CD4-positive, alpha-beta T cell (primary cell): Measurements from ENCODE around the gene ABRACL. TPM values are rescaled to one million over a fixed set of nuclear protein-coding genes. Genes with fewer than 3 reads are reported as not detected.

Experiments used
- ATAC-seq: fragments of 200-7000 bp; cut with Tn5 transposase; one replicate; pipeline ENCODE4 v1.10.0; 2022; ENCODE audit warnings: mild to moderate bottlenecking; ENCODE audit not compliant: poor library complexity
- CTCF ChIA-PET: fragments of 350-600 bp; sonication (Branson Sonifier 250); formaldehyde crosslinking; loops from one replicate; lab custom pipeline; 2021; ENCODE audit warnings: antibody characterized with exemption, inconsistent platforms; lab: Charles Lee
- POLR2A ChIA-PET: fragments of 350-600 bp; sonication (Branson Sonifier 250); formaldehyde crosslinking; loops from one replicate; lab custom pipeline; 2021; ENCODE audit warnings: antibody characterized with exemption, inconsistent platforms; lab: Charles Lee
- DNase-seq, 14 experiments: peaks; one replicate each; pipeline ENCODE4 v3.0.0-alpha.2; 2013 to 2020; ENCODE audit warnings: mixed read lengths in 2 of 14
- H3K27ac ChIP-seq, 2 donors: one replicate each; pipeline versions ENCODE4 v1.5.1 to v1.7.0; 2013; ENCODE audit warnings: low read length in 2 of 2, low read depth in 1 of 2, mild to moderate bottlenecking in 1 of 2
- H3K27me3 ChIP-seq, 2 experiments: 1 replicate in 1 of 2; 2 replicates in 1 of 2; pipeline versions ENCODE4 v1.6.1 to v1.7.0; 2013; ENCODE audit warnings: low read length in 2 of 2, control low read depth in 1 of 2, mild to moderate bottlenecking in 1 of 2, moderate library complexity in 1 of 2; ENCODE audit not compliant: insufficient read depth in 2 of 2, control insufficient read depth in 1 of 2
- H3K36me3 ChIP-seq: one replicate; pipeline ENCODE4 v1.6.1; 2013; ENCODE audit warnings: low read length, control low read depth; ENCODE audit not compliant: insufficient read depth
- H3K4me1 ChIP-seq: one replicate; pipeline ENCODE4 v1.6.1; 2013; ENCODE audit warnings: low read length, control low read depth; ENCODE audit not compliant: insufficient read depth
- H3K4me3 ChIP-seq: one replicate; pipeline ENCODE4 v1.5.1; 2013; ENCODE audit warnings: mild to moderate bottlenecking, low read length, moderate library complexity
- H3K9me3 ChIP-seq, 2 experiments: 1 replicate in 1 of 2; 2 replicates in 1 of 2; pipeline versions ENCODE4 v1.6.1 to v1.7.0; 2013; ENCODE audit warnings: low read length in 2 of 2, mild to moderate bottlenecking in 2 of 2, control low read depth in 1 of 2, moderate library complexity in 1 of 2; ENCODE audit not compliant: control insufficient read depth in 1 of 2, insufficient read depth in 1 of 2
- H3K27ac Mint-ChIP-seq: one replicate; pipeline ENCODE4 v1.8.0; 2020; ENCODE audit warnings: mixed read lengths
- H3K27me3 Mint-ChIP-seq: one replicate; pipeline ENCODE4 v1.8.0; 2021; ENCODE audit warnings: mixed read lengths
- H3K36me3 Mint-ChIP-seq: one replicate; pipeline ENCODE4 v1.8.0; 2021; ENCODE audit warnings: low read depth, mixed read lengths
- H3K4me1 Mint-ChIP-seq: one replicate; pipeline ENCODE4 v1.8.0; 2021; ENCODE audit warnings: low read depth, mixed read lengths
- H3K4me3 Mint-ChIP-seq: one replicate; pipeline ENCODE4 v1.8.0; 2020; ENCODE audit warnings: mild to moderate bottlenecking, mixed read lengths
- H3K9me3 Mint-ChIP-seq: one replicate; pipeline ENCODE4 v1.8.0; 2020; ENCODE audit warnings: mixed read lengths
- intact Hi-C, 2 experiments: fragments of 100-400 bp; cut with DNase I in 1 of 2; cut with micrococcal nuclease in 1 of 2; formaldehyde crosslinking; loops; one replicate each; pipeline versions ENCODE4 v1.15.1 to v1.9.0; 2023 to 2025; cut with DNase I, micrococcal nuclease
- total RNA-seq, 174 experiments: library from RNA in 2 of 174; stranded (reverse) in 2 of 174; gene quantifications; one replicate each; pipeline ENCODE4 v1.2.3 and lab custom pipeline; 2021 to 2026
- TF ChIP-seq, protein P1 (sequence below): fragments of 200-600 bp; IDR thresholded peaks from one replicate; pipeline ENCODE4 v1.8.0; 2022; ENCODE audit warnings: antibody characterized with exemption, mild to moderate bottlenecking

ABRACL gene
- total RNA-seq, 2 experiments from 2014 or later = 36.8 to 40.6 TPM

DNA sequence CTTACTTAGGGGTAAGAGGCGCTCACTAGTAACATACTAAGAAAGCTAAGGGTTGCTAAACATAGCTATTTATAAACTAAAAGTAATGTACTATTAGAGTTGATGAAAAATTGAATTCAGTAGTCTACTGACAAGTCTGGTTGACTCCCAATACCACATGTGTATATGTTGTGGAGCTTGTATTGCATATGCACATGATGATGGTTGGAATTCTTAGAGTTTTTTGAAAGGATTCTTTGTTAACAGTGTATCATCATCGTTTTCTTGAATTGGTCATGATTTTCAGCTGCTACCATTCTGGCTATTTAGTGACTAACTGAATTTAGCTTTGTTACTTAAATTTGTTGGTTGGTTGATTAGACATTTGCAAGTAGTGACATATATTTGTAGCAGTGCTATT is 27.2 kb downstream of the ABRACL start:
- no peak overlapping the region for H3K27ac ChIP-seq
- intact Hi-C loops = loop anchor here in 1 of 2 experiments (10.0 kb wide), 1 partner anchor 241 kb away; no protein-coding TSS in a partner anchor
- H3K9me3 ChIP-seq = no peaks in the 10 kb centered on the region
- H3K4me3 Mint-ChIP-seq = no peak overlapping the region
- TF ChIP-seq, protein P1, sequence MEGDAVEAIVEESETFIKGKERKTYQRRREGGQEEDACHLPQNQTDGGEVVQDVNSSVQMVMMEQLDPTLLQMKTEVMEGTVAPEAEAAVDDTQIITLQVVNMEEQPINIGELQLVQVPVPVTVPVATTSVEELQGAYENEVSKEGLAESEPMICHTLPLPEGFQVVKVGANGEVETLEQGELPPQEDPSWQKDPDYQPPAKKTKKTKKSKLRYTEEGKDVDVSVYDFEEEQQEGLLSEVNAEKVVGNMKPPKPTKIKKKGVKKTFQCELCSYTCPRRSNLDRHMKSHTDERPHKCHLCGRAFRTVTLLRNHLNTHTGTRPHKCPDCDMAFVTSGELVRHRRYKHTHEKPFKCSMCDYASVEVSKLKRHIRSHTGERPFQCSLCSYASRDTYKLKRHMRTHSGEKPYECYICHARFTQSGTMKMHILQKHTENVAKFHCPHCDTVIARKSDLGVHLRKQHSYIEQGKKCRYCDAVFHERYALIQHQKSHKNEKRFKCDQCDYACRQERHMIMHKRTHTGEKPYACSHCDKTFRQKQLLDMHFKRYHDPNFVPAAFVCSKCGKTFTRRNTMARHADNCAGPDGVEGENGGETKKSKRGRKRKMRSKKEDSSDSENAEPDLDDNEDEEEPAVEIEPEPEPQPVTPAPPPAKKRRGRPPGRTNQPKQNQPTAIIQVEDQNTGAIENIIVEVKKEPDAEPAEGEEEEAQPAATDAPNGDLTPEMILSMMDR = no peak
- no peaks in the 10 kb centered on the region for H3K4me1 ChIP-seq
- H3K4me1 Mint-ChIP-seq = no peaks in the 10 kb centered on the region
- CTCF ChIA-PET = no interaction called here
- DNase-seq (no peak), ATAC-seq (no peak)
- H3K4me3 ChIP-seq = no peak overlapping the region
- no peaks in the 10 kb centered on the region for H3K9me3 Mint-ChIP-seq
- POLR2A ChIA-PET = interaction anchor here (1.2 kb wide), 1 partner anchor 22 kb away, joined by 3 read pairs; no protein-coding TSS in a partner anchor
- no peaks in the 10 kb centered on the region for H3K27me3 ChIP-seq
- H3K27me3 Mint-ChIP-seq = no peaks in the 10 kb centered on the region
- H3K36me3 Mint-ChIP-seq = no peaks in the 10 kb centered on the region
- no peaks in the 10 kb centered on the region for H3K36me3 ChIP-seq
- H3K27ac Mint-ChIP-seq = no peak overlapping the region

DNA sequence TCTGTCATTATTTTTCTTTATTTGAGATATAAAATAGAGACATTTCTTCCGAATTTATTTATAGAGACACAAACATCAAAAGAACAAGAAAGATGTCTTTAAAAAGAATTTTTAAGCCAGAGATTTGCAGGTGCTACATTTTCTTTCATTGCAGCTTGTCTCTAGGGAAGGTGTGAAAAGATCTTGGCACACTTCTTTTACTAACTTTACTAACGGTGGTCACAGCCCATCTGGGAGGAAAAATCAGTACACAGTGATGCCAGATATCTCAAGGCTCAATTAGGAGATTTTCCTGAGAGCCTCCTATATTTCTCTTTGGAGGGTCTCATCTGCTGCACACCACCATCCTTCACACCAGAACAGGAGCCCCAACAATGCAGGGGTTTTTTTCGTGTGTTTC is 29.5 kb downstream of the ABRACL start:
- CTCF ChIA-PET = no interaction called here
- Mint-ChIP-seq H3K4me3 (no peak overlapping the region), H3K9me3 (no peaks in the 10 kb centered on the region), H3K4me1 (no peaks in the 10 kb centered on the region), H3K27ac (no peak overlapping the region), H3K36me3 (no peaks in the 10 kb centered on the region), H3K27me3 (no peaks in the 10 kb centered on the region)
- Histone ChIP-seq H3K9me3 (no peaks in the 10 kb centered on the region), H3K27ac (no peak overlapping the region), H3K36me3 (no peaks in the 10 kb centered on the region), H3K27me3 (no peaks in the 10 kb centered on the region), H3K4me3 (no peak overlapping the region), H3K4me1 (no peaks in the 10 kb centered on the region)
- POLR2A ChIA-PET = no interaction called here
- TF ChIP-seq, protein P1 = no peak
- intact Hi-C loops = loop anchor here in 1 of 2 experiments (10.0 kb wide), 1 partner anchor 243 kb away; no protein-coding TSS in a partner anchor
- no peak for ATAC-seq
- DNase-seq = no peak

DNA sequence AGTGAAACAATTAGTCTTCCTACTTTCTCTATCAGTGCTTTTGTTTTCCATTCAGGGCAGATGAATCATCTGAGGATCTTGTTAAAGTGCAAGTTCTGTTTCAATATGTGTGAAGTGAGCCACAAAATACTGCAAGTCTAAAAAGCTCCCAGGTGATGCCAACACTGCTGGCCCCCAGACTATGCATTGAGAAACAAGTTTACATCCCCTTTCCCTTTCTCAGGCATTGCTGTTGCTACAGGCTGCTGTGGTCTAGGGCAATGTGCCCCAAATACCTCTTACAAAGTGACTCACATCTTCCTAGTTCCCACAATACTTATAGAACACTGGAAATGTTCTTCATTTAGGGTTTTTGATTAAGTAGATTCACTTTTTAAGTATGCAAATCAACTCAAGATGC is 31.8 kb downstream of the ABRACL start:
- H3K27ac Mint-ChIP-seq = no peak overlapping the region
- no peak overlapping the region for H3K4me3 Mint-ChIP-seq
- Histone ChIP-seq H3K36me3 (no peaks in the 10 kb centered on the region), H3K27ac (no peak overlapping the region), H3K4me1 (no peaks in the 10 kb centered on the region), H3K4me3 (no peak overlapping the region), H3K27me3 (no peaks in the 10 kb centered on the region), H3K9me3 (no peaks in the 10 kb centered on the region)
- no peak for DNase-seq
- H3K36me3 Mint-ChIP-seq = no peaks in the 10 kb centered on the region
- no peaks in the 10 kb centered on the region for H3K9me3 Mint-ChIP-seq
- H3K27me3 Mint-ChIP-seq = no peaks in the 10 kb centered on the region
- TF ChIP-seq, protein P1 = no peak
- intact Hi-C loops = no loop called here
- CTCF ChIA-PET = no interaction called here
- H3K4me1 Mint-ChIP-seq = no peaks in the 10 kb centered on the region
- ATAC-seq = no peak
- POLR2A ChIA-PET = no interaction called here
